Dedifferentiated amniotic fluid mesenchymal stem cell (primary cell): Measurements from ENCODE around the gene NCBP3.
"Not testable (repeated sequence)": the region's sequence is repeated elsewhere in the genome, so short reads cannot be mapped to it uniquely, and the experiment has no call there.

Experiments used
- DNase-seq: peaks from one replicate; pipeline ENCODE4 v3.0.0-alpha.2; 2016; ENCODE audit errors: extremely low spot score

Gene NCBP3

GRCh38 chr17:3848229-3848835 lies 2.3 kb upstream of the NCBP3 start:
- no peak for DNase-seq

DNA sequence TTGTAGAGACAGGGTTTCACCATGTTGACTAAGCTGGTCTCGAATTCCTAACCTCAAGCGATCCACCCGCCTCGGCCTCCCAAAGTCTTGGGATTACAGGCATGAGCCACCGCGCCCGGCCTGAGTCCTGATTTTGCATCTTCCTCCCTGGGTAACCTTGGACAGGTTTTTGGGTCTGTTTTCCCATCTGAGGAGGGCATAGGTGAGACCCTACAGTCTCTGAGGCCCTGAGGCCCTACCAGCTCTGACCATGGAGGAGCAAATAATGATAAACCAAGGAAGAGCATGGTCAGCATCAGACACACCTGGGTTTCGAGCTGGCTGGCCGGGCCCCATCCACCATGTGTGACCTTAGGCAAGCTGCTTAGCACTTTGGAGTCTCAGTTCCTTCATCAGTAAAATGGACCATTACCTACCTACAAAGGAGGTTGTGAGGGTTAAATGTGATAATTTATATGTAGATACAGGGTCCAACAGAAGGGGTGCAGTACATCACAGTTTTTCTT lies 1.2 kb upstream of the NCBP3 start:
- DNase-seq = no peak

DNA sequence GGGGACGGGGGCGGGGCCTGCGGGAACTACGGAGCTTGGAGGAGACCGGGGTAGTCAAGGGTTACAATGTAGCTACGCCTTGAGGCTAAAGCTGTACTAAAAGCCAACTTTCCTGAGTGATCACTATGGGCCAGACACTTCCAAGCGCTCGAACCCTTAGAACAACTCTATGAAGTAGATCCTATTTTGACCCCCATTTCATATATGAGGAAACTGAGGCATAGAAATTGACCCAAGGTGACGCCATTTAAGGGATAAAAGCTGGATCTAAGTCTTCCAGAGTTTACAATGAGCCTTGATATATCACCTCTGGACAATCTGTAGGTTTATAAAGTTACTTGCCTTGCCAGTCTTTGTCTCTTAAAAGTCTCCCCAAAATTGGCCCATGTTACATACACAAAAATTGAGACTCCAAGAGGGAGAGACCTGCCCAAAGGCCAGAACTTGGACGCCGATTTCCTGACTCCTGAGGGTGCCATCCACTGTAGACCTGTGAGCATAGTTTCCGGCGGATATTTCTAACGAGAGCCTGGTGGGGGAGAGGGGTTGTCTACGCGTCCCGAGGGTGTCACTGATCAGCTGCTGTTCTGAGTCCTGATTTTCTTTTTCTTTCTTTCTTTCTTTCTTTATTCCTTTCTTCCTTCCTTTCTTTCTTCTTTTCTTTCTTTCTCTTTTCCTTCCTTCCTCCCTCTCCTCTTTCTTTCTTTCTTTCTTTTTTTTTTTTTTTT lies 555 bp upstream of the NCBP3 start:
- no peak for DNase-seq

DNA sequence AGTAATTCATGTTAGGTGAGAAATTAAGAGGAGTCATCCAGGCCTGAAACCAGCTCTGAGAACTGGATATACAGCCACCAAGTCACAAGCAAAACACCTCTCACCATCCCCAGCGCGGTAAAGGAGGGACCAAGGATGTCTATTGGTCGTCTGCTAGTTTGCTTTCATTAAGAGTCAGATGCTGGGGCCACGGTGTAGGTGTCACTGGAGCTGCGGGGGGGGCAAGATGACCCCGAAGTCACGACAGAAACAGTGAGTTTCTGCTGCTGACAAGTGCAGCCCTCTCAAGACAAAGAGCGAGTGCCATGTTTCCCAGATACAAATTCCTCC lies 790 bp downstream of the NCBP3 start:
- DNase-seq = no peak

GRCh38 chr17:3844556-3844955 lies 1.5 kb downstream of the NCBP3 start:
- DNase-seq = not testable (repeated sequence)

GRCh38 chr17:3843935-3844516 lies 2.0 kb downstream of the NCBP3 start:
- DNase-seq = no peak

- no peak for DNase-seq
These were observed 7.8 kb downstream of the NCBP3 start for GRCh38 chr17:3838206-3838605.

DNA sequence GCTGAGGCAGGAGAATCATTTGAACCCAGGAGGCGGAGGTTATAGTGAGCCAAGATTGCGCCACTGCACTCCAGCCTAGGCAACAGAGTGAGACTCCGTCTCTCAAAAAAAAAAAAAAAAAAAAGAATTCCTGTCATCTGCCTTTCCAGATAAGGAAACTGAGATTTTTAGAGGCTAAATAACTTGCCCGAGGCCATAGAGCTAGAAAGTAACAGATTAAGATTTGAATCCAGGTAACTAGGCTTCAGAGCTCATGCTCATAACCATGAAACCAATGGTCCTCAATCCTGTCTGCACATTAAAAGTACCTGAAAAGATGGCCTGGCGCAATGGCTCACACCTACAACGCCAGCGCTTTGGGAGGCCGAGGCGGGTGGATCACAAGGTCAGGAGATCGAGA lies 9.5 kb downstream of the NCBP3 start:
- no peak for DNase-seq

DNA sequence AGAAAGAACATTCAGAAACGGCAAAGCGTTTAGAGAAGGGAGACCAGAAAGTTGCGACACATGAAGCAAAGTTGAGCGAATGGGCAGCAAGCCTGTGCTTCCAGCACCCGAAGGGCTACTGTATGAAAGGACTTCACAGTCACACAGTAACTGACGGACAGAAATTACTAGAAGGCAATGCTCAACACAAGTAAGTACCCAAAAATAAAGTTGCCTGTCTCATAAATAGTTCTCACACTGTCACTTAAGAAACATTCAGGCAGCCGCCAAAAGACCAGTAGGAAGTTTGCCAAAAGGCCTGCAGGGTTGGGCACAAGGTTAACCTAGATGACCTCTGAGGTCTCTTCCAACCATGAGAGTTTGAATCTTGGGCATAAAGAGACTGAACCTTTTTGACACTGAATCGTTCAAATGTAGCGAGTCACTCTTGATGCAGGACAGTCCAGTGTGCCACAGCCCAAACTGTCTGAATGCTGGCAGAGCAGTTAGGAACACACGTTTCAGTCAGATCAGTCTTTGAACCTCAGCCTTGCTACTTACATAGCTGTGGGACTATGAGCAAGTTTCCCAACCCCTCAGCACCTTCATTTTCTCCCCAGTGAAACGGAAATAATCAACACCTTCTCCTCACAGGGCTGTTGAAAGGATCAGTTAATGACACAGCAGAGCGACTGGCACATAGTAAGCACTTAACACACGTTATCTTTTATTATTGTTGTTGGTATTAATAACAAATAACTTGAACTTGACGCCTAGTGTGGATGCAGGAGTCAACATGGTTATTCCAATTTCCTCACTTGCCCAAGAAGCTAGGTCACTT lies 10.4 kb downstream of the NCBP3 start:
- no peak for DNase-seq

- no peak for DNase-seq
These were observed 11.2 kb downstream of the NCBP3 start for GRCh38 chr17:3834811-3835210.

GRCh38 chr17:3828852-3829232 lies 17.2 kb downstream of the NCBP3 start:
- no peak for DNase-seq

- no peak for DNase-seq
These were observed 17.7 kb downstream of the NCBP3 start for GRCh38 chr17:3828151-3828851.

DNA sequence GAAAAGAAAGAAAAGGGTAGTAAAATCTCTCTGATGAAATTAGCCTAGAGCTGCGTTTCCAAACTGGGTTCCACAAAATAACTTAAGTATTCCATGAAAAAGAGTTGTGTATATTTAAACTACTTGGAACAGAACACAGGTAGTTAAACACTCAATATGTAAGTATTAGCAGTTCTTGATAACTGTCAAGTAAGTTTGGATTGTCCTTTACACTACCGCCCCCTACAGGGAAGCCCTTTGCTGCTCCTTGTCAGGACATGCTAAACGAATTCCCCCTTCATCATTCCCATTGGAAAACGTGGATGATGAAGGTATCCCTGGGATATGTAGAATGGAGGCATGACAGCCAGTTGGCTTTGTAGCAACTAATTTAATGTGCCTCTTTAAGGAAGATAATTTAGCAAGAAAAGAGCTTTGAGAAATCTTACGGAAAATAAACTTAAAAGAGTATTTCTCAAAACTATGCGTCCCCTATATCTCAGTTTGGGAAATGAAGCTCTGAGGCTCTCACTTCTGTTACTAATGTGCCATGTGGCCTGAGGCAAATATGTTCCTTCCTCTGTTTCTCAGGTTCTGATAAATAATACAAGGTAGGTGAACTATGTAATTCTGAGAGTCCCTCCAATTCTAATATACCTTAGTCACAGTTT lies 18.8 kb downstream of the NCBP3 start:
- no peak for DNase-seq

GRCh38 chr17:3826191-3826590 lies 19.9 kb downstream of the NCBP3 start:
- no peak for DNase-seq

DNA sequence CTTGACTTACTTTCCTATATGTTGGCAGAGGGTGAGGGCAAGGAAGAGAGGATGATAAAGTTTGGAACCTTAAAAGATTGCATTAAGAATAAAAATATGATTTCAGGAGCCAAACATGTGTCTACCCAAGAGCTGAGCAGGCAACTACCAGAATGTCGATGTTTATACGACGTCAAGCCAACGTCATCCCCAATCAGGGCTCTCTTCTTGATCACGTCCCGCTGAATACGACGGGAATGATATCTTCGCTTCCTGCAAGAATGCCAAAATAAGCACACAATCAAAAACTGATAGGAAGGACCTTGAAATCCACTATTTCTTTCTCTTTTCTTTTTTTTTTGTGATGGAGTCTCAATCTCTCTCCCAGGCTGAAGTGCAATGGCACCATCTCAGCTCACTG lies 24.9 kb downstream of the NCBP3 start:
- DNase-seq = no peak

- no peak for DNase-seq
These were observed 27.3 kb downstream of the NCBP3 start for GRCh38 chr17:3818786-3819185.

- no peak for DNase-seq
These were observed 28.0 kb downstream of the NCBP3 start for GRCh38 chr17:3817851-3818605.

- no peak for DNase-seq
These were observed 30.1 kb downstream of the NCBP3 start for GRCh38 chr17:3815925-3816324.

- DNase-seq = no peak
These were observed 30.9 kb downstream of the NCBP3 start for GRCh38 chr17:3815122-3815521.

DNA sequence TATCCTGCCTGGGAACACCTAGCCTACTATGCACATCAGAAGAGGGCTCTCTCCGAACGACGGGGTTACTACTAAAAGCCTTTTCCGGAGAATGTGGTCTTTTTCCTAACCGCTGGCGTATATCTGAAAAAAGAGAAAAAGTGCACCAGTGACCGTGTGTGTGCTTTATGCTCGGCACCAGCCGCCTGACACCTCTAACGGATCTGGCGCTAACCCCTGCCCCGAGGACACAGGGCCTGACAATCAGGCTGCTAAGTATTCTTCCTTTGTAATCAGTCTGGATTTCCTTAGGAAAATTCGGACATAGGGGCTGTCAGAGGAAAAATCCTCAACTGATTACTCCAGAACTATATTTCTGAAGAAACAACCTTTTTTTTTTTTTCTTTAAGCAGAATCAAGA lies 31.7 kb downstream of the NCBP3 start:
- DNase-seq = no peak

GRCh38 chr17:3813171-3813570 lies 32.9 kb downstream of the NCBP3 start:
- no peak for DNase-seq
